Measurements from ENCODE around the gene CRLF1. TPM values are rescaled to one million over a fixed set of nuclear protein-coding genes. Genes with fewer than 3 reads are reported as not detected.

The CRLF1 gene
- total and polyA plus RNA-seq, 10 of the 15 experiments (the other 5 are each of a cell fraction or from before 2014, with no cell fraction given): 0.10 to 1.2 (median 0.49) TPM; not detected in 4

GRCh38 chr19:18617562-18617961, 11.0 kb upstream of the CRLF1 start:
- H3K4me2 ChIP-seq (ENCODE audit: control insufficient read depth, insufficient read depth): no peak overlapping the region
- ChIA-PET SMC1A (ENCODE audit: uncharacterized antibody, unreplicated experiment) (no interaction called here), RAD21 (ENCODE audit: unreplicated experiment) (no interaction called here), POLR2A (no interaction called here), CTCF (no interaction called here)
- in situ Hi-C loops (cut with MboI): no loop called here
- H2AFZ ChIP-seq (ENCODE audit: control insufficient read depth, low read depth, low read length): no peak overlapping the region
- H4K20me1 ChIP-seq (ENCODE audit: control insufficient read depth, insufficient read depth): peaks cover 2% of the 10 kb centered on the region; the same call in 1 of the 2 replicates
- no peak overlapping the region for H3K27ac ChIP-seq (ENCODE audit: control insufficient read depth, insufficient read depth)
- H3K4me1 ChIP-seq (ENCODE audit: control insufficient read depth, insufficient read depth, low read length): no peaks in the 10 kb centered on the region
- no peak for DNase-seq (ENCODE audit: low read depth, low spot score)
- intact Hi-C loops (cut with micrococcal nuclease; ENCODE audit: unreplicated experiment): no loop called here
- BruUV-seq (replicated peaks): no TSS peak
- no peak for ATAC-seq
- no peaks in the 10 kb centered on the region for H3K9me3 ChIP-seq (replicated peaks; ENCODE audit: control insufficient read depth, insufficient read depth, low read length)
- no peaks in the 10 kb centered on the region for H3K79me2 ChIP-seq (ENCODE audit: control insufficient read depth, insufficient read depth, low read length)
- TF ChIP-seq SUZ12 (IDR thresholded peaks at IDR 0.05; ENCODE audit: unreplicated experiment): no peak
- no peak for TF ChIP-seq CBX5 (IDR thresholded peaks at IDR 0.05; ENCODE audit: low read depth)
- TF ChIP-seq CEBPB (IDR thresholded peaks at IDR 0.05; ENCODE audit: borderline replicate concordance in 1 of 2, low read depth in 2 of 2, low read length in 2 of 2): no peak
- TF ChIP-seq CBX3 (IDR thresholded peaks at IDR 0.05; ENCODE audit: borderline replicate concordance, low read depth): no peak
- no peak for TF ChIP-seq RFX5 (IDR thresholded peaks at IDR 0.05; ENCODE audit: low read depth, low read length)
- no peak for TF ChIP-seq BACH1 (IDR thresholded peaks at IDR 0.05; ENCODE audit: borderline replicate concordance)
- TF ChIP-seq CBFB (IDR thresholded peaks at IDR 0.05; ENCODE audit: low read depth): no peak
- no peak for TF ChIP-seq ZNF592 (IDR thresholded peaks at IDR 0.05)
- no peak for TF ChIP-seq TCF7 (IDR thresholded peaks at IDR 0.05; ENCODE audit: borderline replicate concordance)
- no peak for TF ChIP-seq ZZZ3 (IDR thresholded peaks at IDR 0.05; ENCODE audit: control insufficient read depth, insufficient read length, low read depth)
- TF ChIP-seq ZBED1 (IDR thresholded peaks at IDR 0.05; ENCODE audit: borderline replicate concordance): no peak
- TF ChIP-seq IKZF2 (IDR thresholded peaks at IDR 0.05): no peak
- no peak for TF ChIP-seq USF1 (IDR thresholded peaks at IDR 0.05; ENCODE audit: borderline replicate concordance, extremely low read length, insufficient read depth, low read depth, low read length)
- no peak for TF ChIP-seq SIX5 (IDR thresholded peaks at IDR 0.05; ENCODE audit: low read depth, low read length, severe bottlenecking)
- no peak for TF ChIP-seq RCOR1 (conservative IDR thresholded peaks at IDR 0.05; ENCODE audit: low read depth, low read length)
- no peak for TF ChIP-seq ELK1 (IDR thresholded peaks at IDR 0.05; ENCODE audit: low read depth, low read length)
- no peak for TF ChIP-seq BCL11A (IDR thresholded peaks at IDR 0.05; ENCODE audit: low read depth, low read length)
- TF ChIP-seq POU2F2 (IDR thresholded peaks at IDR 0.05; ENCODE audit: borderline replicate concordance, low read depth, low read length): no peak
- TF ChIP-seq NR2C2 (IDR thresholded peaks at IDR 0.05; ENCODE audit: borderline replicate concordance, control insufficient read depth, insufficient read length, low read depth): no peak
- TF ChIP-seq MXI1 (IDR thresholded peaks at IDR 0.05; ENCODE audit: low read depth, low read length): no peak
- no peak overlapping the region for H3K4me3 ChIP-seq
- H3K36me3 ChIP-seq (ENCODE audit: control insufficient read depth in 2 of 2, insufficient read depth in 2 of 2, low read length in 1 of 2): no peaks in the 10 kb centered on the region
- H3K9ac ChIP-seq (ENCODE audit: control insufficient read depth, insufficient read depth, low read length): no peak overlapping the region
- FAIRE-seq: no peak
- peaks cover 3 to 4% of the 10 kb centered on the region in 2 experiments for H3K27me3 ChIP-seq (replicated peaks in 1 of 2; ENCODE audit: control insufficient read depth in 2 of 2, insufficient read depth in 2 of 2, low read length in 1 of 2)
